Measurements from ENCODE around the gene ROR2.

Gene ROR2

GRCh38 chr9:91842358-91843049 is 107.5 kb downstream of the ROR2 start:
- DNase-seq (ENCODE audit: low read depth, low spot score), result no peak

- no peak for DNase-seq (ENCODE audit: low read depth, low spot score)
These were observed 108.4 kb downstream of the ROR2 start for GRCh38 chr9:91841591-91841990.

GRCh38 chr9:91840882-91841281 is 109.1 kb downstream of the ROR2 start:
- DNase-seq (ENCODE audit: low read depth, low spot score), result no peak

GRCh38 chr9:91840469-91840868 is 109.6 kb downstream of the ROR2 start:
- no peak for DNase-seq (ENCODE audit: low read depth, low spot score)

- DNase-seq (ENCODE audit: low read depth, low spot score), result no peak
These were observed 110.0 kb downstream of the ROR2 start for GRCh38 chr9:91839926-91840465.

- peak; percentile 63 for DNase-seq (ENCODE audit: low read depth, low spot score)
These were observed 111.9 kb downstream of the ROR2 start for GRCh38 chr9:91837981-91838731.

GRCh38 chr9:91836515-91836914 is 113.5 kb downstream of the ROR2 start:
- DNase-seq (ENCODE audit: low read depth, low spot score), result no peak

GRCh38 chr9:91835632-91836031 is 114.4 kb downstream of the ROR2 start:
- DNase-seq (ENCODE audit: low read depth, low spot score), result no peak

- no peak for DNase-seq (ENCODE audit: low read depth, low spot score)
These were observed 114.8 kb downstream of the ROR2 start for GRCh38 chr9:91835216-91835615.

GRCh38 chr9:91834740-91835139 is 115.3 kb downstream of the ROR2 start:
- no peak for DNase-seq (ENCODE audit: low read depth, low spot score)

- no peak for DNase-seq (ENCODE audit: low read depth, low spot score)
These were observed 116.2 kb downstream of the ROR2 start for GRCh38 chr9:91833878-91834255.

- DNase-seq (ENCODE audit: low read depth, low spot score), result no peak
These were observed 116.7 kb downstream of the ROR2 start for GRCh38 chr9:91833096-91833877.

GRCh38 chr9:91832322-91832721 is 117.7 kb downstream of the ROR2 start:
- no peak for DNase-seq (ENCODE audit: low read depth, low spot score)

- DNase-seq (ENCODE audit: low read depth, low spot score), result no peak
These were observed 124.2 kb downstream of the ROR2 start for GRCh38 chr9:91825866-91826265.

- DNase-seq (ENCODE audit: low read depth, low spot score), result no peak
These were observed 124.6 kb downstream of the ROR2 start for GRCh38 chr9:91825422-91825821.

- DNase-seq (ENCODE audit: low read depth, low spot score), result no peak
These were observed 125.3 kb downstream of the ROR2 start for GRCh38 chr9:91824601-91825305.

GRCh38 chr9:91824151-91824550 is 125.9 kb downstream of the ROR2 start:
- DNase-seq (ENCODE audit: low read depth, low spot score), result no peak

GRCh38 chr9:91820949-91821880 is 128.8 kb downstream of the ROR2 start:
- DNase-seq (ENCODE audit: low read depth, low spot score), result no peak

GRCh38 chr9:91820126-91820750 is 129.8 kb downstream of the ROR2 start:
- no peak for DNase-seq (ENCODE audit: low read depth, low spot score)
